HG03097 (cell line): ENCODE measurements around the gene ZNF444.
"Not testable (repeated sequence)": the region's sequence is repeated elsewhere in the genome, so short reads cannot be mapped to it uniquely, and the experiment has no call there.

Source experiments
- ATAC-seq: cut with Tn5 transposase; IDR thresholded peaks from one replicate; pipeline ENCODE4 v1.9.1; 2021; ENCODE audit not compliant: unreplicated experiment, low FRiP score

Gene ZNF444

GRCh38 chr19:56142897-56143434, 1.9 kb downstream of the ZNF444 start:
- no peak for ATAC-seq

- no peak for ATAC-seq
Measured at GRCh38 chr19:56144376-56144775, 3.3 kb downstream of the ZNF444 start.

GRCh38 chr19:56144831-56145230, 3.7 kb downstream of the ZNF444 start:
- no peak for ATAC-seq

GRCh38 chr19:56145698-56146097, 4.6 kb downstream of the ZNF444 start:
- ATAC-seq: no peak

DNA sequence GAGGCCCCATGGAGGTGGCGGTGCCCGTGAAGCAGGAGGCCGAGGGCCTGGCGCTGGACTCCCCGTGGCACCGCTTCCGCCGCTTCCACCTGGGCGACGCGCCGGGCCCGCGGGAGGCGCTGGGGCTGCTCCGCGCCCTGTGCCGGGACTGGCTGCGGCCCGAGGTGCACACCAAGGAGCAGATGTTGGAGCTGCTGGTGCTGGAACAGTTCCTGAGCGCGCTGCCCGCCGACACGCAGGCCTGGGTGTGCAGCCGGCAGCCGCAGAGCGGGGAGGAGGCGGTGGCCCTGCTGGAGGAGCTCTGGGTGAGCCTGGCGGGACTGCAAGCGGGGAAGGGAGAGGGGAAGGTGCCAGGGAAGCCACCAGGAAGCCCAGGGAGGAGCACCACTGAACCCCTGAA, 5.8 kb downstream of the ZNF444 start:
- no peak for ATAC-seq

DNA sequence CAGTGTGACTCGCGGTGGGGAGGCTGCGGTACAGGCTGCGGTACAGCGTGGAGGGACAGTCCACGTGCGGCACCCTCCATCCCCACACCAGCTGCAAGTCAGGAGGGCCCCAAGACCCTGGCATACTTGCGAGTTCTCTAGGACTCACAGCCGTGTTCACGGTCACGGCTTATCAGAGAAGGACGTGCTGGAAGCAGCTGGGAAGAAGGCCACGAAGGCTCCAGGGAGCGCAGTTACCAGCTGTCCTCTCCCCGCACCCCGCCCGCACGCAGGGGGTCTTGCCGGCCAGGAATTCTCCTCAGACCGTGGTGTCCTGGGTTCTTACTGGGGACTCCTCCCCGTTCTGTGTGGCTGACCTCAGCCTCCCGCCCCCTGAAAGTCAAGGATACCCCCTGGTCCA, 6.2 kb downstream of the ZNF444 start:
- ATAC-seq: no peak

GRCh38 chr19:56148096-56148495, 7.0 kb downstream of the ZNF444 start:
- no peak for ATAC-seq

DNA sequence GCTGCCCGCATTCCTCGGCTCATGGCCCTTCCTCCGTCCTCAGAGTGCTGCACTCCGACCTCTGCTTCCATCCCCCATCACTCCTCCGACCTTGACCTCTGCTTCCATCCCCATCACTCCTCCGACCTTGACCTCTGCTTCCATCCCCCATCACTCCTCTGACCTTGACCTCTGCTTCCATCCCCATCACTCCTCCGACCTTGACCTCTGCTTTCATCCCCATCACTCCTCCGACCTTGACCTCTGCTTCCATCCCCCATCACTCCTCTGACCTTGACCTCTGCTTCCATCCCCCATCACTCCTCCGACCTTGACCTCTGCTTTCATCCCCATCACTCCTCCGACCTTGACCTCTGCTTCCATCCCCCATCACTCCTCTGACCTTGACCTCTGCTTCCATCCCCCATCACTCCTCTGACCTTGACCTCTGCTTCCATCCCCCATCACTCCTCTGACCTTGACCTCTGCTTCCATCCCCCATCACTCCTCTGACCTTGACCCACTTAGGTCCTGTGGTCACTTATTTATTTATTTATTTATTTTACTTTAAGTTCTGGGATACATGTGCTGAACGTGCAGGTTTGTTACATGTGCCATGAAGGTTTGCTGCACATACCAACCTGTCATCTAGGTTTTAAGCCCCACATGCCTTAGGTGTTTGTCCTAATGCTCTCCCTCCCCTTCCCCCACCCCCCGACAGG, 8.0 kb downstream of the ZNF444 start:
- not testable (repeated sequence) for ATAC-seq

DNA sequence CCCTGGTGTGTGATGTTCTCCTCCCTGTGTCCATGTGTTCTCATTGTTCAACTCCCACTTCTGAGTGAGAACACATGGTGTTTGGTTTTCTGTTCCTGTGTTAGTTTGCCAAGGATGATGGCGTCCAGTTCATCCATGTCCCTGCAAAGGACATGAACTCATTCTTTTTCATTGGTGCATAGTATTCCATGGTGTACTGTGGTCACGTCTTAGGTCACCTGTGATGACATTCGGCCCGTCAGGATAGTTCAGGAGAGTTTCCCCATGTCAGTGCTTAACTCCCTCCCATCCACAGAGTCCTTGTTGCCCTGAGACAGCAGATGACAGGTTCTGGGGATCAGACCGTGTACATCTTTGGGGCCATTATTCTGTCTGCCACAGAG, 8.6 kb downstream of the ZNF444 start:
- no peak for ATAC-seq

DNA sequence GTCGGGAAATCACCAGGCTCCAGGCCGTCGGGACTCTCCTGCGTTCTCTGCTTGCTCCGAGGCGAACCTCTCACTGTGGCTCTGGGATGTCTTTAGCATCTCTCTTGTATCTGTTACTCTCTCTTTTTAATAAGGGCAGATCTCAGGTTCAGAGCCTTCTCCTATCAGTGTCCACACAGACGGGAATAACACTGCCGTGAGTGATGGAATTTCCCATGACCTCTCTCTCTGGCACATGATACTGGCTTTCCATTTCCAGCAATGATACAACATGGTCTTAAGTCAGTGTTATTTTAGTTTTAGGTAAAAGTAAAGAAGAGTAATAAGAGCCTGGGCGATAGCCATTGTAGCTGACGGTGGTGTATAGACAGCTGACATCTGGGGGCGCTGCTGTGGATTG, 9.3 kb downstream of the ZNF444 start:
- ATAC-seq: no peak

DNA sequence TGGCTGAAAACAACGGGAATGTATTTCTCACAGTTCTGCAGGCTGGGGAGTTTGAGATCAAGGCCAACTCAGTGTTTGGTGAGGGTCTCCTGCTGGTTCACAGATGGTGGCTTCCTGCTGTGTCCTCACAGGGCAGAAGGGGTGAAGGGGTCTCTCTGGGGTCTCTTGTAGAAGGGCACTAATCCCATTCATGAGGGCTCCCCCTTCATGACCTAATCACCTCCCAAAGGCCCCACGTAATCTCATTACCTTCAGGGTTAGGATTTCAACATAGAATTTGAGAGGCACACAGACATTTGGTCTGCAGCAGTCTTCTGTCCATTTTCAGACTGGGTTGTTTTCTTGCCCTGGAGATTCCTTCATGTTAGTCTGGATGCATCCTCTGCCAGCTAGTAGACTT, 11.6 kb downstream of the ZNF444 start:
- no peak for ATAC-seq

- ATAC-seq: no peak
Measured at GRCh38 chr19:56153507-56153906, 12.4 kb downstream of the ZNF444 start.

GRCh38 chr19:56155124-56155687, 14.1 kb downstream of the ZNF444 start:
- no peak for ATAC-seq

GRCh38 chr19:56156768-56157167, 15.7 kb downstream of the ZNF444 start:
- no peak for ATAC-seq

DNA sequence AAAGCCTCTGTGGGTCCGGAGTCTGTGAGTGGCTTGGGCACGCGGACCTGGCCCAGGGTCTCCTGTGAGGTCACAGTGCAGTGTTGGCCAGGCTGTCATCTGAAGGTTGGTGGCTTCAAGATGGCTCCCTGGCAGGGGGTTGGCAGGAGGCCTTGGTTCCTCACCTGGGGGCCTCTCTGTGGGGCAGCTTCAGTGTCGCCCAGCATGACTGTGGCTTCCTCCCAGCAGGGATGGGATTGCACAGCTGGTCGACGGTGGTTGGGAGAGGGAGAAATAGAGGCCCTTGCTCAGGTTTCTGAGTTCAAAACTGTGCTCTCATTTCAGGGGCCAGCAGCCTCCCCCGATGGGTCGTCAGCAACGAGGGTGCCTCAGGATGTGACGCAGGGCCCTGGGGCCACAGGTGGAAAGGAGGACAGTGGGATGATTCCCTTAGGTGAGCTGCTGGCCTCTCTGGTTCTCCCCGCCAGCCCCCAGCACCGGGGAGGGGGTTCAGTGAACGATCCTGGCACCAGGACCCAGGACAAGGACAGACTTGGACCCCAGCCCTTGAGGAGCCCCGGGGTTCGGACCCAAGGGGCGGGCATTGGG, 17.2 kb downstream of the ZNF444 start:
- no peak for ATAC-seq

- ATAC-seq: no peak
Measured at GRCh38 chr19:56159009-56159559, 18.0 kb downstream of the ZNF444 start.

DNA sequence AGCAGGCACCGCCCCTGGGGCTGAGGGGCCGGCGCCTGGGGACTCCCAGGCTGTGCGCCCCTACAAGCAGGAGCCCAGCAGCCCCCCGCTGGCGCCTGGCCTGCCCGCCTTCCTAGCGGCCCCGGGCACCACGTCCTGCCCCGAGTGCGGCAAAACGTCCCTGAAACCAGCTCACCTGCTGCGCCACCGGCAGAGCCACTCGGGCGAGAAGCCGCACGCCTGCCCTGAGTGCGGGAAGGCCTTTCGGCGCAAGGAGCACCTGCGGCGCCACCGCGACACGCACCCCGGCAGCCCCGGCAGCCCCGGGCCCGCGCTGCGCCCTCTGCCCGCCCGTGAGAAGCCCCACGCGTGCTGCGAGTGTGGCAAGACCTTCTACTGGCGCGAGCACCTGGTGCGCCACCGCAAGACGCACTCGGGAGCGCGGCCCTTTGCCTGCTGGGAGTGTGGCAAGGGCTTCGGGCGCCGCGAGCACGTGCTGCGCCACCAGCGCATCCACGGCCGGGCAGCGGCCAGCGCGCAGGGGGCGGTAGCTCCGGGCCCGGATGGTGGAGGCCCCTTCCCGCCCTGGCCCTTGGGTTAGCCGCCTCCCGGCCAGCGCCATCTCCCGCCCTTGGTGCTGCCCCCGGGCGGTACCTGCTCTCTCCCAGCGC, 18.7 kb downstream of the ZNF444 start:
- no peak for ATAC-seq

DNA sequence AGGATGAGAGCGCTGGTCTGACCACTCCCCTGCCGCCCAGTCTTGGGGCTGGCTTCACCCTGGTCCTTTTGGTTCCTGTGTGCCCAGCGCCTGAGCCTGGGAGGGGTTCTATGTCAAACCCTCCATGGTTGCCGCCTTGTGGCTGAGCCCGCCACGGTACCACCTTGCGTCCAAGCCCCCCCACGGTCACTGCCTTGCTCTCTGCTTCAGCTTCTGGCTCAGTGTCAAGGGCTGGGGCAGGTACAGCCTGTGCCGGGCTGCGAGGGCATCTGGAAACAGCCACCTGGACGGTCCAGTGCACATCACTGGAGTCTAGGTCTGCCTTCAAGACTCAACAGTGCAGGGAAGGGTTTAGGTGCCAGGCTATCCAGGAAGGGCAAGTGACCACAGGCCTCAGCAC, 20.4 kb downstream of the ZNF444 start:
- ATAC-seq: no peak

- no peak for ATAC-seq
Measured at GRCh38 chr19:56162258-56162657, 21.2 kb downstream of the ZNF444 start.

GRCh38 chr19:56163097-56163496, 22.0 kb downstream of the ZNF444 start:
- ATAC-seq: no peak

DNA sequence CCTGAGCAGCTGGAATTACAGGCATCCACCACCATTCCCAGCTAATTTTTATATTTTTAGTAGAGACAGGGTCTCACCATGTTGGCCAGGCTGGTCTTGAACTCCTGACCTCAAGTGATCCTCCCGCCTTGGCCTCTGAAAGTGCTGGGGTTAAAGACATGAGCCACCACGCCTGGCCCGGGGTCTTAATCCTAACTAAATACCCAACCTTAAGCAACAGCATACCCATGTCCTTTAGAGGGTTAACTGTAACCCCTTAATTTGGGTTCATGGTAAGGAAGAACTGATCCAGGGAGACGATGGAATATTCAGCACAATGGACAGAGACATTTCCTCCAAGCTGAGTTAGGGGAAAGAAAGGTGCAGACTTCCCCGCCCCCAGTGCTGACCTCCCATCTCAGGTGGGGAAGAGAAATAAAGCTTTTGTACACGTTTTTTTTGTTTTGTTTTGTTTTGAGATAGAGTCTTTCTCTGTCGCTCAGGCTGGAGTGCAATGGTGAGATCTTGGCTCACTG, 26.0 kb downstream of the ZNF444 start:
- no peak for ATAC-seq
